Esophagus squamous epithelium (tissue), 4 donors: ENCODE measurements around the gene AKNA.

Source experiments
- POLR2A ChIP-seq, 4 donors: fragments of 450-650 bp; IDR thresholded peaks; one replicate each; pipeline ENCODE4 v1.6.1; 2017; ENCODE audit warnings: antibody characterized with exemption in 4 of 4, mild to moderate bottlenecking in 4 of 4, moderate library complexity in 3 of 4
- TF ChIP-seq, protein P1 (sequence below), 6 experiments: fragments of 450-650 bp in 4 of 6; fragments of 200-600 bp in 2 of 6; sonication (generic) in 2 of 6; IDR thresholded peaks; one replicate each; pipeline ENCODE4 v1.5.1; 2016 to 2019; ENCODE audit warnings: antibody characterized with exemption in 6 of 6, mild to moderate bottlenecking in 4 of 6, moderate library complexity in 4 of 6

DNA sequence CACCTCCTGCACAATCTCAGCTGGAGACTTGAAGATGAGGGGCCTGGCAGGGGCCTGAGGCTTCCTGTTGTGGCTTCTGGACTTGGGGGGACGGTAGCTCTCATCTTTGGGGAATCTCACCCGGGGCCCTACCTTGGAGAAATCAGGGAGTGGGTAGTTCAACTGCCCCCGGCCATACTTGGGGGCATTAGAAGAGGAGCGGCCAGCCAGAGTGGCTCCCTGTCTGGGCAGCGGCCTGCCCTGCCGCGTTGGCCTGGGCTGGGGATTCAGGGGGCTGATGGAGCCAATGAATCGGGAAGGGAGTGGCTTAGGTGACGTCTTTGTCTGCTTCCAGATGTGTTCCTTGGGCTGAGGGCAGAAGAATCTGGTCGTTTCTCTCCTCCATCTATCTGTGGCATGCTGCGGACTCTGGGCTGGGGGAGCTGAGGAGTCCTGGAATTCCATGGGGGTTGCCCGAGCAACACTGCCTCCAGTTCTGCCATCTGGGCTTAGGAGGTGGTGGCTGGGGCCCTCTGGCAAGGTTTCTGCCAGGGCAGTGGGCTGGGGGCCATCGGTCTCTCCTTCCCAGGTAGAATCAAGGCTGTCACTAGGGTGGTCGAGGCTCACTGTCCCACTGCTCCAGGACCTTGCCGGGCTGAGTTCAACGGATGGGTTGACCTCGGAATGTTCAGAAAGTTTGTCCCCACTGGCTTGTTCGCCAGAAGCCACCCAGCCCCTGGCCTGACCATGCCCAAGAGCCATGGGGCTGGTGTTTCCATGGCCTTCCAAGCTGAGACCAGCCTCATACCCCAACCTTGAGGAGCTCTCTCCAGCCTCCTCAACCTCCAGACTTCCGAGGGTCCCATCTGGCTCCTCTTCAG is 11.0 kb downstream of the AKNA start:
- TF ChIP-seq, protein P1, sequence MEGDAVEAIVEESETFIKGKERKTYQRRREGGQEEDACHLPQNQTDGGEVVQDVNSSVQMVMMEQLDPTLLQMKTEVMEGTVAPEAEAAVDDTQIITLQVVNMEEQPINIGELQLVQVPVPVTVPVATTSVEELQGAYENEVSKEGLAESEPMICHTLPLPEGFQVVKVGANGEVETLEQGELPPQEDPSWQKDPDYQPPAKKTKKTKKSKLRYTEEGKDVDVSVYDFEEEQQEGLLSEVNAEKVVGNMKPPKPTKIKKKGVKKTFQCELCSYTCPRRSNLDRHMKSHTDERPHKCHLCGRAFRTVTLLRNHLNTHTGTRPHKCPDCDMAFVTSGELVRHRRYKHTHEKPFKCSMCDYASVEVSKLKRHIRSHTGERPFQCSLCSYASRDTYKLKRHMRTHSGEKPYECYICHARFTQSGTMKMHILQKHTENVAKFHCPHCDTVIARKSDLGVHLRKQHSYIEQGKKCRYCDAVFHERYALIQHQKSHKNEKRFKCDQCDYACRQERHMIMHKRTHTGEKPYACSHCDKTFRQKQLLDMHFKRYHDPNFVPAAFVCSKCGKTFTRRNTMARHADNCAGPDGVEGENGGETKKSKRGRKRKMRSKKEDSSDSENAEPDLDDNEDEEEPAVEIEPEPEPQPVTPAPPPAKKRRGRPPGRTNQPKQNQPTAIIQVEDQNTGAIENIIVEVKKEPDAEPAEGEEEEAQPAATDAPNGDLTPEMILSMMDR (IDR thresholded peaks at IDR 0.05): no peak
- TF ChIP-seq POLR2A (IDR thresholded peaks at IDR 0.05): no peak
